Brain pericyte (primary cell): ENCODE results near the gene FYN.

ENCODE experiments used
- DNase-seq: peaks from one replicate; pipeline ENCODE4 v3.0.0-alpha.2; 2012; ENCODE audit warnings: low read depth, low spot score

The FYN gene

DNA sequence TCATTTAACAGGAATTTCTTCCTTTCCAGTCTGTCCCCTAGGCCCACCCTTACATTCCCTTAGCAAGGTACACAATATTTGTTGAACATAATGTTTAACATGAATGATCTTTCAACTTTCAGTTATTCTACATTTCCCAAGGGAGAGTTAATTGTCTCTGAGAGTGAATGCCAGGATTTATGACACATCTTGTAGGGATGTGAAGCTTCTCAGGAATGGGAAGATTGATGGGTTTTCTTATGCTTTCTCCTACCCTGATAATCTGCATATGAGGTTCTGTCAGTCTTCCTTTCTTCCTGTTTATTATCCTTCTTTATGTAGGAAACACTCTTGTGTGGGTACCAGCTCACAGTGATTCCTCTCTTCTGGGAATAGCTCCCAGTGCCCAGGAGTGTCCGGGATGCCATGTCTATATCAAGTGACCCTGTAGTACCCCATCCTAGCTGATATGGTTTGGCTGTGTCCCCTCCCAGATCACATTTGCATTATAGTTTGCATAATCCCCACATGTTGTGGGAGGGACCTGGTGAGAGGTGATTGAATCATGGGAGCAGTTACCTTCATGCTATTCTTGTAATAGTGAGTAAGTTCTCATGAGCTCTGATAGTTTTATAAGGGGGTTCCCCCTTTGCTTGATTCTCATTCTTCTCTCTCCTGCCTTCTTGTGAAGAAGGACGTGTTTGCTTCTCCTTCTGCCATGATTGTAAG, 7.1 kb upstream of the FYN start:
- no peak for DNase-seq

GRCh38 chr6:111875741-111876140, 2.5 kb upstream of the FYN start:
- no peak for DNase-seq

- no peak for DNase-seq
These were observed 768 bp upstream of the FYN start for GRCh38 chr6:111874025-111874415.

- no peak for DNase-seq
These were observed 663 bp downstream of the FYN start for GRCh38 chr6:111872401-111873177.

DNA sequence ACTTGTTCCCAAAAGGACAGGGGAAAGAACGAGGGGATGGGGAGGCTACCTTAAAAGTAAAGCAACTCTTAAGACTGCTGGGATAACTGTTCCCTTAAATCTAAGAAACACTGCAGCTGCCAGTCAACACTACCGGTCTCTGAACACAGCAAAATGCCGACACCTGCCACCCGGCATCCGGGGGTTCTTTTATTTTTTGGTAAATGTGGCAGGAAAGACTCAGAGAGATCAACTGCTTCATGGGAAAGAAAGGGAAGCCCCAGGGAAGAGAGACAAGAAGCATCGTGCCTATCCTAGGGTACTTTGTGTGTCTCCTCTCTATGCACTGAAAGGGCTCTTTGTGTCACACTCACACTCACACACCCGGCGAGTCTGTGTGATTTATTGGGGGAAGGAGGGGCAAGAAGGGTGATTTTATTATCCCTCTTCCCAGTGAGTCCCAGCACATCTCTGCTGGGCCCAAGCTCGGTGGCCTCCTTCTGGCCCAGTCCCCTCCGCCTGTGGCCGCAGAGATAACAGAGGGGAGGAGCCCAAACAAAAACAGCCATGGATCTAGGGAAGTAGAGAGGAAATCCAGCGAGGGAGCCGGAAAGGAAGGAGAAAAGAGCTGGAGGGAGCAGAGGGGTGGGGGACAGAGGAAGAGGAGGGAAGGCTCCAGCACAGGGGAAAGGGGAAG, 1.4 kb downstream of the FYN start:
- DNase-seq, result no peak

DNA sequence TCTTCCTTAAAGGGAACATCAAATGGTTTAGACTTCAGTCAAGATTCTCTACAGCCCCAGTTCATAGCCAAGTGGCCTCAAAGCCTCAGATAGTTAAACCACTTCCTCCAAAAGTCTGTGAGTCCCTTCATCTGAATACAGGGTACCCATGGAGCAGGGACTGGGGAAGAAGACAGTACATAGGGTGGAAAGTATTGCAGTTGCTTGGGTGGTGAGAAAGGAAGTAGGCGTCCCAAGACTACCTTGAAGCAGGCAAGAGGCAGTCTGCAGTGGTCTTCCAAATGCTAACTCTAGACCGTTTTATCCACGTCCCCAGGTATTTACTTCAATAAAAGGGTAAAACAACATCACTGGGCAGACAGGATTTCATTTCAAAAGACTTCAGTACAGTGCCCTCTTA, 2.0 kb downstream of the FYN start:
- DNase-seq, result no peak

DNA sequence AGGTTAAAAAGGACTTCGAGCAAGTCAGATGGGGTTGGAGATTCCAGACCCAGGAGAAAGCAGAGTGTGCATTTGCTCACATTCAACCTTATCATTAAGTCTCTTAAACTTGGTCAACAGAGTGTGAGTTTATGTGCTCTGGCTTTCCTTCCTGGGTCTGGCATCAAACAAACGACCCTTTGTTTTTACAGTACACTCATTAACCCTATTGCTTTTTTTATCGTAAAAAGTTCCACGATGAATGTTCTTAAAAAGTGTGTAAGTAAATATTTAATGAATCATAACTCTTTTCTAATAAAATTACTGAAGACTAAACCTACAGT, 2.5 kb downstream of the FYN start:
- no peak for DNase-seq

DNA sequence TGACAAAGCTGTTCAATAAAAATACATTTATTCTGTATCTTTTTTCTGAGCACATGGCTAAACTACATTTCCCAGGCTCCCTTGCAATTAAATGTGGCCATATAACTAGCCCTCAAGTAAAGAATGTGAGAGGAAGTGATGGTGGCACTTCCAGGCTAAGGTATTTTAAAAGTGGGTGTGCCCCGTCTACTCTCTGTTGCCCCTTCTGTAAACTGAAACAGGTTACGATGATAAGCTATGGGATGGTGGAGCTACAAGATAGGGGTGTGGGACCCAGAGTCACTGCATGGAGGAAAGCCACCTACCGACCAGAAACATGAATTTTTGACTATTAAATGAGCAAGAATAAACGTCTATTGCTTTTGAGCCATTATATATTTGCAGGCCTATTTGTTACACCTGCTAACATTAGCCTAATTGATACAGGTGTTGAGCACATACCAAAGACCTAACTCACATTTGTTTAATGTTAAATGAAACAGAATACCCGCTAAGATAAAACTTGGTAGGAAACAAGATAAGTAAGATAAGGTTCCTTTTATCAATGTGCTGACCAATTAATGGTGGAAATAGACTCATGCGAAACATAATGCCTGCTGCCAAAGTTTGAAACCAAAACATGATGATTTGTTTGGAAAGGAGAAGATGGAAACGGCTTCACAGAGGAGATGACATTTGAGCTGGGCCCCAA, 3.1 kb downstream of the FYN start:
- DNase-seq, result no peak

DNA sequence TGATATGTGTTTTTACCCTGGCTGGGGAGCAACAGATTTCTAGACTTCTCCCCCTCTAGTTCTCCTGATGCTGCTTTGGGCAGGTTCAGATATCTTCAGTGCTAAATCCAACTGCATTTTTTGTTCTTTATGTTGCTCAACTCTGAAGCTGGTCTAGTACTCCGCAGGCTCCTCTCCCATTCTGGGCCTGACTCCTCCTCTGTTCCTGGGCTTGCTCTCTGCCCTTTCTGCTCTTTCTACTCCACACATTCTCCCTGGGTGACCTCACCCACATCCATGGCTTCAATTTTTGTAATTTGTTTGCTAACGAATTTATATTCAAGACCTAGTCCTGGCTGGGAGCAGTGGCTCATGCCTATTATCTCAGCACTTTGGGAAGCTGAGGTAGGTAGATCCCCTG, 6.4 kb downstream of the FYN start:
- DNase-seq, result no peak

DNA sequence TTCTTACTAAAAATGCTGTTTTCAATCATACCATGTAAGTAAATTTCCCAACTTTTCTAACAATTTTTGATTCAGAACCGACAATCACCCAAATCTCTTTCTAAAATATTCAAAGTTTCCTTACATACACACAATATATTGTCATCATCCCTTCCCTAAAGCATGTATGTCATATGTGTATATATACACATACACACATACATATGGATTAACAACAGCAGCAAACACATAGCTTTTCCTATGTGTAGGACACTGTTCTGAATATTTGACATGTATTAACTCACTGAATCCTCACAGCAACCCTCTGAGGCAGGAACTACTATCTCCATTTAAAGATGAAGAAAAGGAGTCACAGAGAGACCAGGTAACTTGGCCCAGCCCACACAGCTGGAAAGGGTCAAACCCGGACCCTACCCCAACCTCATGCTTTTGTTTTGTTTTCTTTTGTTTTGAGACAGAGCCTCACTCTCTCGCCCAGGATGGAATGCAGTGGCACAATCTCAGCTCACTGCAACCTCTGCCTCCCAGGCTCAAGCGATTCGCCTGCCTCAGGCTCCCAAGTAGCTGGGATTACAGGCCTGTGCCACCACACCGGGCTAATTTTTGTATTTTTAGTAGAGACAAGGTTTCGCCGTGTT, 7.2 kb downstream of the FYN start:
- no peak for DNase-seq

DNA sequence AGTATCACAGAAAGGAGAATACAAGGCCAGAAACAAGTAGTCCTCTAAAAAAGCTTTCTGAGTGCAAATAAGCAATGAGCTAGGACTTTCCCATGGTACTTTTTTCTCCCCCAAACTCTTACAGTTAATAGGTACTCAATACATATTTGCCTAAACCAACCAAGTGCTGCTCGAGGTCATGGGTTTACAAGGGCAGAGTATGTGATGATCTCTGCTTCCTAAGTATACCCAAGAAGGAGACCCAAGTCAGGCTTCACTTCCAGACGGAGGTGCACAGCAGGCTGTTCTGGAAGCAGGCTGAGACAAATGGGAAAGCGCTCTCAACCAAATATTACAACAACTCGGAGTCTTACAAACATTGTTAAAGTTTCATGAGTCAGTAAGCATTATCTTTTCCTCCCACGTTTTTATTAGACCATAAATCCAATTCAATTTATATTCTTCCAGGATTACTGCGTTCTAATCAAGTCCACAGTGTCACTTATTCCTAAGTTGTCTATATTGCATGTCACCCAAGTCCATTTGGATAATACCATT, 8.1 kb downstream of the FYN start:
- no peak for DNase-seq

GRCh38 chr6:111864138-111865048, 8.9 kb downstream of the FYN start:
- no peak for DNase-seq

DNA sequence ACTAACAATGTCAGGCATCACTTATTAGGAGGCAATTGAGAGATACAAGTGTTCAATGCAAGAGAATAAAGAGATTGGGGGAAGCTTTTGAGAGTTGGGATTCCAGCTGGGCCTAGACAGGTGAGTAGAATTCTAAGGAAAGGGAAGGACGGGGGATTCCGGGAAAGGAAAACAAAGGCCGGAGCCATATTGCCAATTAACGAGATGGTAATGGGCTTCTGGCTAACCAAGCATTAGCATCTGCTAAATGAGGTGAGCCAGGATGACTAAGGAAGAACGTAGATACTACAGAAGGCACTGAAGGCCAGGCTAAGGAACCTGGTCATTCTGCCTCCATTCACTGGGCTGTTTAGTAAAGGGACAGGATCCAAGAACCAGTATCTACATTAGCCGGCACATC, 10.5 kb downstream of the FYN start:
- DNase-seq, result no peak

DNA sequence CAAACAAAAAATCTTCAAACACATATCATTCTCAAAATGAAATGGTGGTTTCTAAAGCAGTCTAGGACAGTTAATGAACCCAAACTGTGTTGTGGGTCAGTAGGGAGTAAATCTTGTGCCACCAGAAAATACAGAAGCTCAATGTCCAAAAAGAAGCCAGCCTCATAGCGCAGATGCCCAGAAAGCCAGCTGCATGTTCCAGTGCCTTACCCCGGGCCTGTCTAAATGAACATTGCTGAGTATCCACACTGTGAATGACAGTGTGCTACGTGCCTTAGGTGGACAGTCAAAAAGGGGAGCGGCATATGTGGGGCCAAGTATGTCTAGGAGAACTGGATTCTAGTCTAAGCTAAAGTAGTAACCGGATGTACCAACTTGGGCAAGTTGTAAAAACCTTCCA, 10.9 kb downstream of the FYN start:
- no peak for DNase-seq

DNA sequence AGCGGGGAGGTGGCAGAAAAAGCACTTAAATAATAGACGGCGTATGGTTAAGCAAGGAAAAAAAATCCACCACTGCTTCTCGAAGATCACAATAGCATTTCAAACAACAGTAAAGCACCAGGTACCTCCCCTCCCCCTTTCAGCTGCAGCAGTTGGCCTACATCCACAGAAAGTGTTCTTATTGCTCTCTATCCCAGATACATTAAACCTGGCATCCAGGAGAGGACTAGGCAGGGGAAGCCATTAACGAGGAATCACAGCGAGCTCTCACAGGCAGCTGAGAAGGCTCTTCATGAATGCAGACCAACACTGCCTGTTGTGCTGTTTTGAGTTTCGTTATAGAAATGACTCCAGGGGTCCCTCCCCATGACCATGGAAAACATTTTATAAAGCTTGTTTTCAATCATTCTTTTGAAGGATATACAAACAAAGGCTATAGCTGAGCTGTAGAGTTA, 11.8 kb downstream of the FYN start:
- DNase-seq, result no peak

GRCh38 chr6:111858347-111858746, 14.9 kb downstream of the FYN start:
- DNase-seq, result no peak

GRCh38 chr6:111857674-111858337, 15.4 kb downstream of the FYN start:
- DNase-seq, result no peak

- no peak for DNase-seq
These were observed 17.5 kb downstream of the FYN start for GRCh38 chr6:111855753-111856152.

- DNase-seq, result no peak
These were observed 18.6 kb downstream of the FYN start for GRCh38 chr6:111854683-111855082.

GRCh38 chr6:111852725-111853124, 20.5 kb downstream of the FYN start:
- no peak for DNase-seq
